Measurements from ENCODE around the gene TSKU.

Gene TSKU

GRCh38 chr11:76752321-76753143 is 30.6 kb upstream of the TSKU start:
- DNase-seq (ENCODE audit: low read depth, low spot score) = peak; percentile 39
- TF ChIP-seq CTCF (IDR thresholded peaks at IDR 0.05; ENCODE audit: low read depth, low read length) = no peak
- in situ Hi-C loops (cut with HindIII; ENCODE audit: low sequenced_read_pairs) = no loop called here
- no peak overlapping the region for H3K4me3 ChIP-seq (ENCODE audit: low read depth, low read length)

GRCh38 chr11:76753449-76753848 is 29.7 kb upstream of the TSKU start:
- DNase-seq (ENCODE audit: low read depth, low spot score) = no peak
- H3K4me3 ChIP-seq (ENCODE audit: low read depth, low read length) = no peak overlapping the region
- in situ Hi-C loops (cut with HindIII; ENCODE audit: low sequenced_read_pairs) = no loop called here
- no peak for TF ChIP-seq CTCF (IDR thresholded peaks at IDR 0.05; ENCODE audit: low read depth, low read length)

- no peak for DNase-seq (ENCODE audit: low read depth, low spot score)
- in situ Hi-C loops (cut with HindIII; ENCODE audit: low sequenced_read_pairs) = no loop called here
These were observed 29.2 kb upstream of the TSKU start for GRCh38 chr11:76753950-76754349.

GRCh38 chr11:76756341-76756741 is 26.8 kb upstream of the TSKU start:
- H3K4me3 ChIP-seq (ENCODE audit: low read depth, low read length) = no peak overlapping the region
- TF ChIP-seq CTCF (IDR thresholded peaks at IDR 0.05; ENCODE audit: low read depth, low read length) = no peak
- in situ Hi-C loops (cut with HindIII; ENCODE audit: low sequenced_read_pairs) = no loop called here
- DNase-seq (ENCODE audit: low read depth, low spot score) = no peak

More at GRCh38 chr11:76753950-76754349, 29.2 kb upstream of the TSKU start:
- TF ChIP-seq CTCF (IDR thresholded peaks at IDR 0.05; ENCODE audit: low read depth, low read length) = no peak
- no peak overlapping the region for H3K4me3 ChIP-seq (ENCODE audit: low read depth, low read length)

- DNase-seq (ENCODE audit: low read depth, low spot score) = no peak
- in situ Hi-C loops (cut with HindIII; ENCODE audit: low sequenced_read_pairs) = no loop called here
- H3K4me3 ChIP-seq (ENCODE audit: low read depth, low read length) = no peak overlapping the region
- TF ChIP-seq CTCF (IDR thresholded peaks at IDR 0.05; ENCODE audit: low read depth, low read length) = no peak
These were observed 24.8 kb upstream of the TSKU start for GRCh38 chr11:76758311-76758710.

GRCh38 chr11:76759092-76759491 is 24.1 kb upstream of the TSKU start:
- no peak overlapping the region for H3K4me3 ChIP-seq (ENCODE audit: low read depth, low read length)
- no peak for TF ChIP-seq CTCF (IDR thresholded peaks at IDR 0.05; ENCODE audit: low read depth, low read length)
- no peak for DNase-seq (ENCODE audit: low read depth, low spot score)
- in situ Hi-C loops (cut with HindIII; ENCODE audit: low sequenced_read_pairs) = no loop called here
